DMS 273 (cell line): Measurements from ENCODE around the gene KRABD2.
A peak's percentile ranks its signal among the peaks of the same experiment; 100 is the strongest.
"Not testable (repeated sequence)": the region's sequence is repeated elsewhere in the genome, so short reads cannot be mapped to it uniquely, and the experiment has no call there.

Experiments
- DNase-seq: peaks from one replicate; lab custom pipeline; 2025; ENCODE audit not compliant: unreplicated experiment; lab: John Stamatoyannopoulos, UW

The KRABD2 gene

DNA sequence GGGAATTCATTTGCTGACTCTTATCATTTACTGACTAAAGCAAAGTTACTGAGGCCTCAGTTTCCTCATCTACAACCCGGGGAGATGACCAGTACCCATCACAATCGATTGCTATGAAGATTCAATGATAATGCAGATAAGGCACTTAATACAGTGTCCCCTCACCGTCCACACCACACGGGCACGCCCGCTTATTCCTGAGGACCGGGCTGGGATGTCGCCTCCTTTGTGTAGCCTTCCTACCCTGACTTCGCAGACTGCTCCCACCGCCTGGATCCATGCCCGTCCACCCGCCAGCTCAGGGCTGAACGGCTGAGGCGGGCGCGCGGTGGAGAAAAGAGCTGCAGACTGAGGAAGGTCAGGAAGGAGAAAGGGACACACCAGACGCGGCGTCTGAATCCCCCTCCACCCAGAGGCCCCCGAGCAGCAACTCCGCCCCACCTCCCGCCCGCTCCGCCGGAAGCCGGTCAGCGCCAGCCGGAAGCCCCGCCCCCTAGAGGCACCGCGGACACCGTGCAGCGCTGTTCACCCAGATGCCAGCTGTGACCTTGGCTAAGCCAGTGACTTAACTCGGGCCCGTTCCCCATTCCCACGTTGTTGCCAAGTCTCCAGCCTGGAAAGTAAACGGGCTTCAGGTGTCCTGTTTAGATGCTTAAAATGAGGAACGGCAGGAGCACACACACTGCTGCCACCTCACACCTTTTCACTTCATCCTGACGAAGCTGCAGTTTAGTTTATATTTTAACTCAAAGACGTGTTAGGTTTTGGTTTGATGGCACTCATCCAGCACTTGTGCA, at the start of gene KRABD2:
Gene KRABD2 (minus strand): TSS at position 434 of the 797 bp plus-strand sequence.
- DNase-seq = peak; percentile 97

DNA sequence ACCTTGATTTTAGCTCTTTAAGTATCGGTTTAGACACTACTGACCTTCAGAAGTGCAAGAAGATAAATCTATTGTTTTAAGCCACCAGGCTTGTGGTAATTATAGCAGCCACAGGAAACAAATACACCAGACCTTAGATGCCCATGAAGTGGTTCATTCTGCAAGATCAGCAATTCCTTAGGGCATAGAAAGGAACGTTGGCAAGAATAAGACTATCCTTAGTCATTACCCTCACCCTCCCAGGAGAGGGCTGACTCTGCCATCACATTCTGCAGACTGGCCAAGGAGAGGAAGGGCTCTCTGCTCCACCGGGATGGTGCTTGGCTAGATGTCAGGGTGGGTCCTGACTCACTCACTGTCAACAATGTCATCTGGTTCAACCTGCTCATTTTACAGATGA, 45.1 kb upstream of the KRABD2 start:
- DNase-seq = no peak

DNA sequence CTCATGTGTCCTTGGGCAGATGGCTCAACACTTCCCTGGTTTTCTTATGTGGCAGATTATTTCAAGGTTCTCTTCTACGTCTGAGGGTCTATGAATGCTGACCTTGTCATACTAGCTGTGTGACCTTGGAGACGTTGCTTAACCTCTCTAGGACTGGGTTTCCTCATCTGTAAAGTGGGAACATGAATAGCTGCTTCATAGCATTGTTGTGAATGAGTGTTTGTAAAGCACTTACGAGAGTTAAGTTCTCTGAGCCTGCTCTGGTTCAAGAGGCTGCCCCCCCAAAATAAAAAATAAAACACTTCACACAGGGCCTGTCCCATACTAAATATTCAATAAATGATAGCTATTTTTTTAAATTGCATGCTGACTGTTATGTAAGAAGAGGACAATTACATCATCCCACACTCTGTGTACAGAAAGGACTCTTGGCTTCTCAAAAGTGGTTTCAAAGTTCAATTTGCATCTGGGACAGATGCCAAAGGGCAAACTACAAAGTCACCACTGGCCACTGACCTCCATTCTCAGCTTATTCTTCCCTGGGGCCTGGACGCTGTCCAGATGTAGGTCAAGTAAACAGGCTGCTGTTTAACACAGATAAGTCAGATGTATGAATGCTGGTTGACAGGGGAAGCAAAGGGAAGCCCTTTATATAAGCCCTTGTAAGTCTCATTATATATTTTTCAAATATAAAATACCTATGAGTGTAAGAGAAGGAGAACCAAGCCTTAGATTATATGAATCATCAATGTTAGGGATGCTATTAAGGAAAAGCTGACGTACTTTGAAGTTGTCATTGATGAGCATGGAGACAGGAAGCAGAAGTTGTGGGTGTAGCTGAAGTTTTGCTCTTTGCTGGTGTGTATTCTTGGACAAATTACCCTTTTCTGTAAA, 43.8 kb upstream of the KRABD2 start:
- no peak for DNase-seq

DNA sequence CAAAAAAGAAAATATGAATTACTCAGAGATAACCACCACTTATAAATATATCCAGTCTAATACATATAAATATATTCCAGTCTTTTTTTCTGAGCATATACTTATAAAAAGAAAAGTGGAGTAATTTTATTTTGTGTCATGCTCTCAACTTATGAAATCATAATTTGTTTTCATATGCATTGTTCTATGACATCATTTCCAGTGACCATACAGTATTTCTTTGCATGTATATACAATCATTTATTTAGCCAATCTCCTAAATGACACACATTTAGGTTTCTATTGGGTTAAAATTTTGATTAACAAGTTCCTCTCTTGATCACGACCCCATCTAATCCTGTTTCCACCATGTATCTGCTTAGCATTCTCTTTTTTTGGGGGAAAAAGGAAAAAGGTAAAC, 42.8 kb upstream of the KRABD2 start:
- DNase-seq = no peak

DNA sequence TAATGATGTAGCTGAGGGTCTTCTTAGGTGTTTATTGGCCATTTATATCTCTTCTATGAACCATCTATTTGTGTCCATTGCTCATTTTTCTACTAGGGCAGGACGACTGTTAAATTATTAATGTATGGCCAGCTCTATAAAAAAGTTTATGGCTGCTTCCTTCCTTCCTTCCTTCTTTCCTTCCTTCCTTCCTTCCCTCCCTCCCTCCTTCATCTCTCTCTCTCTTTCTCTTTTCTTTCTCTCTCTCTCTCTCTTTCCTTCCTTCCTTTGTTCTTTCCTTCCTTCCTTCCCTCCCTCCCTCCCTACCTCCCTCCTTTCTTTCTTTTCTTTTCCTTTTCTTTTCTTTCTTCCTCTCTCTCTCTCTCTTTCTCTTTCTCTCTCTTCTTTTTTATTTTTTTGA, 42.0 kb upstream of the KRABD2 start:
- DNase-seq = no peak

DNA sequence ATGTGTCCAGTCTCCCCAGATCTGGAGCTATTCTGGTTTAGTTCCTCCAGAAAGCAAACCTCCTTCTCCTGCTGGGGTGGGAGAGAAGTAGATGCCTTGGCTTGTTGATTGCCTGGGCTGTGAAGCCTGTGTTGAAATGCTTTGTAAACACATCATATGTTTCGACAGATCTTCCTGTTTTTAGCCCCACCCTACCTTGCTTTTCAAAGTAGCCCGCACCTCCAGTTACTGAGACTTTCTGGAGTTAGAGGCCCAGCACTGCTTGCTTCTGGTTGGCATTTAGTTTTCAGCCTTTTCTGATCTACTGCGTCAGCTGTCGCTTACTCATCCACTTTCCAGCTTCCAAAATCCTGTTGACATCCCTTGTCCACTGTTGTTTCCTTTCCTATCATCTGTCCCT, 41.3 kb upstream of the KRABD2 start:
- DNase-seq = no peak

DNA sequence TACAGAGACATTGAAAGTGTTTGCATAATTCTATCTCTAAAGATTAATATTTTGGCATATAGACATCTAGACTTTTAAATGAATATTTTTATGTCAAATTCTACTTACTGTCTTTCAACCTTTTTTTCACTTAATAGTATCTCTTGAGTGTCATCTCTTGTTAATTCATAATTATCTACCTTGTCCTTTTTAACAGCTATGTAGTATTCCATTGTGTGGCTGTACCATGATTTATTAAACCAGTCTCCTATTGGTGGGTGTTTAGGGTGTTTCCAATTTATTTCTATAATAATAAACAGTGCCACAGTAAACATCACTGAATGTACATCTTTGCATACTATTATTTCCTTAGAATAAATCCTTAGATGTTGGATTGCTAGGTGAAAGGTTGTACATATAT, 37.4 kb upstream of the KRABD2 start:
- DNase-seq = no peak

DNA sequence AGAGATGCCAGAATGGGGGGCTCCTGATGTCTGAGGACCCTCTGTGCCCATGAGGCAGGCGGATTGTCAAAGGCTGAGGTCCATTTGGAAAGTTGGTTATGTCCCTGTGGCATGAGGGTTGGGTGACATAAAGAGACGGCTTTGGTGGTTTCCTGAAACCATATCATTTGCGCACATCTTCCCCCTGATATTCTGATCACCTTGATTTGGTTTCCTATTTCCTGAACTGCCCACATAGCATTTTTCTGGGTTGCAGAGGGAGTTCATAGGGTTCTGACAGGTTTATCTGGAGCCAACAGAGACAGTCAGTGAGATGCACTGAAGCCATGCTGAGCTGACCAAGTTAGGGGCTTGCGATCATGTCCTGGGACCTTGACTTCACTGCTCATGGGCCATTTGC, 36.8 kb upstream of the KRABD2 start:
- DNase-seq = no peak

DNA sequence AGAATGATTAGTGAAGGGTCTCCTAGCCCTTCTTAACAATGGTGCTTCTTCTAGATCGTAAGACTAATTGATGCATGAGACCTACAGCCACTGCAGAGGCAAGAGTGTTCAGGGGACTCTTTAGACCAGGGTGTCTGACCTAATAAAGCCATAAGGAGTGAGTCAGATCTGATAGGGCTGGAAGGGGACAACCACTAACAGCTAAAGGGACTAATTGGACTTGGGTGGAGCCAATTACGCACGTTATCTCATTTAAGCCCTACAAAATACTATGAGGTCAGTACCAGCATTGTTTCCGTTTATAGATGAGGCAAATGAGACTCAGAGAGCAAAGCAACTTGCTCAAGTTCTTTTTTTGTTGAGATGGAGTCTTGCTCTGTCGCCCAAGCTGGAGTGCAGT, 35.6 kb upstream of the KRABD2 start:
- no peak for DNase-seq

DNA sequence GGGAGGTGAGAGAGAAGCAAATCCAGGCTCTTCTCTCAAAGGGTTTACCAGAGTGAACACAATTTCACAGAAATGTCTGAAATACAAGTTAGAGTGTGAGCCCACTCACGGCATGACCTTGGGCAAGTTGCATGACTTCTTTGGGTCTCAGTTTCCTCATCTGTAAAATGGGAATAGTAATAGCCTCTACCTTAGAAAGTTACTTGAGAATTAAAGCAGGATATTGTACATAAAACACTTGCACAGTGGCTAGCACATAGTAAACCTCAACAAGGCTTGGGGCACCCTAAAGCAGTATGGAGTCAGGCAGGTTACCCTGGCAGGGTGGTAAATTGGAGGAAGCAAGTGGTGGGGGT, 34.4 kb upstream of the KRABD2 start:
- no peak for DNase-seq

DNA sequence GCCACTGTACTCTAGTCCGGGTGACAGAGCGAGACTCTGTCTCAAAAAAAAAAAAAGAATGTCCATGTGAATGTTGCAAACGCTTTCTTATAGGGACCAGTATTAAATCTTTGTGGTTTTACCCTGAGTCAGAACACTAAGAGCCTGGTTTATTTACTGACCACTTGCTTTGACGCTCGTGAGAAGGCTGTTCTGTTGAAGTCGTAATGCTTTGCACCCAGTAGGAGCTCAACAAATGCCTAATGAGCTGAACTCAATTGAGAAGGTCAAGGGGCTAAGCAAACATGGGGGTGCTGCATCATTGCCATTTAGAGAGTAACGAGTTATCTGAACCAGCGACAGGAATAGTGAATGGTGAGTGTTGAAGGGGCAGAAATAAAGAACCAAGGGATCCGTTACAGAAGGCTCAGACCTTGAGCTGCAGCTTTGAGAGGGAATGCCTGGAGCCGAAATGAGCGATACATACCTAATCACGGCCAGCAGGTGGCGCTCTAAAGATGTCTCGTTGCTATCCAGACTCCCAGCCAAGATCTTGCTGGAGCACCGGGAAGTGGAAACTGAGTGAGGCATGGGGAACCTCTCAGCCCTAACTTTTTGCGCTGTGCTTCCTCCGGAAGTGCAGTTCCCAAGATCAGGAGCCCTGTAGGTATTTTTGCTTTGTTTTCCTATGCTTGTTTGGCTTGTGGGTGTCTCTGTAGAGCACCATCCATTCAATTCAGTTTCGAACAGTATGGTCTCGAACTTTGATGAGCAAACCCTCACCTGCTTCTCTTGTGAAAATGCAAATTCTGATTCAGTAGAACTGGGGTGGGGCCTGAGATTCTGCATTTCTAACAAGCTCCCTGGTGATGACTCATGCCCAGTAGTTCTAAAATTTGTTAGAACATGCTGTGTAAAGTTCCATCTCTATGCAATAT, 33.7 kb upstream of the KRABD2 start:
- DNase-seq = peak; percentile 92

DNA sequence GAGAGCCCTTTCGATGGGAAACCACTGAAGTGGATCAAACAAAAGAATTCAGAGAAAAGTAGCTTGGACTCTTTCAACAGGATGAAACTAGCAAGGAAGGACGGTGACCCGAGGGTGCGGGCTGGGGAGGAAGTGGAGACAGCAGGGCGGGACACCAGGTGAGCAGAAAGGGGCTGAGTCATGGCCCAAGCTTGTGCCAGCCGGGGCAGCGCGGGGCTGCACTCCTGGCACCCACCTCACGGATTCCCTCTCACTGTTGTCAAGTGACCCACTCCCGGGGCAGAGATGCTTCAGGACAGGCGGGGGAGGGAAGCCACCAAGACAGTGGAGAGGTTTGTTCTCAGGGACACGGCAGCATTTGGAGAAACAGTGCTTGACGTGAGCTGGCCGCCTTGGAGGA, 31.9 kb upstream of the KRABD2 start:
- DNase-seq = no peak

DNA sequence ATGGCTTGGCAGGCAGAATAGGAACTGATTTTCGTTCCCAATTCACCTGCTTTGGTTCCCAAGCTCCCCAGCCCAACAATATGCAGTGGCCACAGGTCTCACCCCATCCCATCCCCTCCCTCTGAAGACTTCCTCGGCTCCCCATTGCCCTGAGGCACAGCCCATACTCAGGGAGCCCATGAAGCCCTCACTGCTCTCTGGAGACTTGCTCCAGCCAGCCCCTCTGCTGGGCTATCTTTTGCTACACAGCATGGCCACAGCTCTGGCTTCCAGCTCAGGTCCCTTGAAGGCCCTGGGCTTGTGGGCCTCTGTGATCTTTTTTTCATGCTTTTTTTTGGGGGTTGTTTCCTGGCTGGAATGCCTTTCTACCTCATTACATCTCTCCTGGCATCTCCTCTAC, 29.7 kb upstream of the KRABD2 start:
- DNase-seq = no peak

DNA sequence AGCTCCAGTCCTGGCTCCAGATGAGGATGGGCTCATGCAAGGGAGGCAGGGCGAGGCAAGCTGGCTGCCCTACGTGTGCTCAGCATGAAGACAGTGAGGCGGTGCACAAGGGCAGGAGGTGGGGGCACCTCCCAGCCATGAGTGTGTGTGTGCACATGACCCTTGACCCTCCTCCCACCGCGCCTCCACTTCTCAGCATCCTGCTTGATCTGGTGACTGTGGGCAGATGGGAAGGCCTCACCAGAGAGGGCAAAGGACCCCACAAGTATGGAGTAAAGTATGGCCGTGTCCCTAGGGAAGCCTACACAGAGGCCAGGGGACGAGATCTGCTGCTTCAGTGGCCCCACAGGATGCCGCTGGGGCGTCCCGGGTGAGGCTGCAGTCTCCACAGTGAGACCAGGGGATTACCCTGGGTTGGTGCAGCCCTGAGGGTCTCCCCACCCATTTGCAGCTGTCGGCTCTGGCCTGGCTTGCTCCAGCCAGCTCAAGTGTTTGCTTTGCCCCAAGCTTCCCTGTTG, 29.1 kb upstream of the KRABD2 start:
- no peak for DNase-seq

DNA sequence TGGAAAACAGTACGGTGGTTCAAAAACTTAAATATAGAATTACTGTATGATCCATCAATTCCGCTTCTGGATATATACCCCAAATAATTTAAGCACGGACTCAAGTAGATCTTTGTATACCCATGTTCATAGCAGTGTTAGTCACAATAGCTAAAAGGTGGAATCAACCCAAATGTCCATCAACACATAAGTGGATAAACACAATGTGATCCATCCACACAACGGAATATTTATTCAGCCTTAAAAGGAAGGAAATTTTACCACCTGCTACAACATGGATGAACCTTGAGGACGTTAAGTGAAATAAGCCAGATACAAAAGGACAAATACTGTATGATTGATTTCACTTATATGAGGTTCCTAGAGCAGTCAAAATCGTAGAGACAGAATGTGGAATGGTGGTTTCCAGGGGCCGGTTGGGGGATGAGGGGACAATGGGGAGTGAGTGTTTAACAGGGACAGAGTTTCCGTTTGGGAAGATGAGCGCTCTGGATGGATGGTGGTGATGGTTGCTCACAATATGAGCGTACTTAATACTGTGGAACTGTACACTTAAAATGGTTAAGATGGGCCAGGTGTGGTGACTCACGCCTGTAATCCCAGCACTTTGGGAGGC, 26.5 kb upstream of the KRABD2 start:
- no peak for DNase-seq

DNA sequence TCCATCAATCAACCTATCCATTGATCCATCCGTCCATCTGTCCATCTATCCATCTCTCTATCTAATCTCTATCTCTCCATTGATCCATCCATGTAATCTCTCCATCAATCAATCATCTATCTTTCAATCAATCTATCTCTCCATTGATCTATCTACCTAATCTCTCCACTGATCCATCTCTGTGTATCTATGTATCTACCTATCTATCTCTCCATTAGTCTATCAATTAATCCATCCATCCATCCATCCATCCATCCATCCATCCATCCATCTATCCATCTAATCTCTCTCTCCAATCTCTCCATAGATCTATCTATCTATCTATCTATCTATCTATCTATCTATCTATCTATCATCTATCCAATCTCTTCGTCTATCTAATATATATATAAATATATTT, 24.6 kb upstream of the KRABD2 start:
- no peak for DNase-seq

DNA sequence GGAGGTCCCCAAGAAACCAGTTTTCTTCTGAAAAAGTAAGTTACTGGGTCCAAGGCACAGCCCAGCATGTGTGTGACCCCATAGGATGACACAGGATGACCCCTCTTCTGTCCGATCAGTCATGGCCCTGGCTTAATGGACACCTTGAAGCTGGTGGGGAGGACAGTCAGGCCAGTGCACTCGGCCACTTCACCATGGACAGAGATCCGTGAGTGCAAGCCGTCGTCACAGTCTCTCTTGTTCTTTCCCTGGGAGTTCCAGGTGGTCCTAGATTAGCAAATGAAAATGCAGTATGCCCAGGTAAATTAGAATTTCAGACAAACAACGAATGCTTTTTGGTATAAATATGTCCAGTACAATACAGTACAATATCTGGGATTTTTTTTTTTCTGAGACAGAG, 22.5 kb upstream of the KRABD2 start:
- DNase-seq = no peak

DNA sequence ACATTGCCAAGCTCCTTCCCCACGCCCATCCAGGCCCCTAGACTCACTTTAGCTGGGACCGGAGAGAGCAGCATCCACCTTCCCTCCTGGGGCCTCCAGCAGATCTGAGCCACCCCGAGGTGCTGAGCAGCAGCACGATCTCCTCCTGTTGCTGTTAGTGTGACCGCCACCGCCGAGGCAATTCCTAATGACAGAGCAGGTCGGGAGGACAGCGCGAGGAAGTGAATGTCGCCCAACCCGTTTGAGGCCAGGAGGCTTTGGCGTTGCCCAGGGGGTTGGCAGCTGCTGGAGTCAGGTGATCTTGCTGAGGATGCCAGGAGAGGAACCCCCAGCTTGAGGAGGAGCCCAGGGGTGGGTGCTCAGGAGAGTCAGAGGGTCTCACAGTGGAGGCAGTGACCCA, 21.1 kb upstream of the KRABD2 start, which contains the start of gene RNF222:
Gene RNF222 (minus strand): TSS at position 192 of the 400 bp plus-strand sequence. CDS start 4,366 bp downstream, outside the sequence.
- no peak for DNase-seq

DNA sequence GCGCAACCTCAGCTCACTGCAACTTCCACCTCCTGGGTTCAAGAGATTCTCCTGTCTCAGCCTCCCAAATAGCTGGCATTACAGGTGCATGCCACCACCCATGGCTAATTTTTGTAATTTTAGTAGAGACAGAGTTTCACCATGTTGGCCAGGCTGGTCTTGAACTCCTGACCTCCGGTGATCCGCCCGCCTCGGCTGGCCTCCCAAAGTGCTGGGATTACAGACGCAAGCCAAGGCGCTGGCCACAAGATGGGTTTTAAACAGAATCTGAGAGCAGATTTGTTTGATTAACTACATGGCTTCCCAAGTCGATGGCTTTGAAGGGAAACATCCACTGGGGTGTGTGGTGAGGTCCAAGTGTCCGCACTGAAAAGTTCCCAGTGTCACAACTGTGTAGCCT, 18.0 kb upstream of the KRABD2 start:
- not testable (repeated sequence) for DNase-seq

DNA sequence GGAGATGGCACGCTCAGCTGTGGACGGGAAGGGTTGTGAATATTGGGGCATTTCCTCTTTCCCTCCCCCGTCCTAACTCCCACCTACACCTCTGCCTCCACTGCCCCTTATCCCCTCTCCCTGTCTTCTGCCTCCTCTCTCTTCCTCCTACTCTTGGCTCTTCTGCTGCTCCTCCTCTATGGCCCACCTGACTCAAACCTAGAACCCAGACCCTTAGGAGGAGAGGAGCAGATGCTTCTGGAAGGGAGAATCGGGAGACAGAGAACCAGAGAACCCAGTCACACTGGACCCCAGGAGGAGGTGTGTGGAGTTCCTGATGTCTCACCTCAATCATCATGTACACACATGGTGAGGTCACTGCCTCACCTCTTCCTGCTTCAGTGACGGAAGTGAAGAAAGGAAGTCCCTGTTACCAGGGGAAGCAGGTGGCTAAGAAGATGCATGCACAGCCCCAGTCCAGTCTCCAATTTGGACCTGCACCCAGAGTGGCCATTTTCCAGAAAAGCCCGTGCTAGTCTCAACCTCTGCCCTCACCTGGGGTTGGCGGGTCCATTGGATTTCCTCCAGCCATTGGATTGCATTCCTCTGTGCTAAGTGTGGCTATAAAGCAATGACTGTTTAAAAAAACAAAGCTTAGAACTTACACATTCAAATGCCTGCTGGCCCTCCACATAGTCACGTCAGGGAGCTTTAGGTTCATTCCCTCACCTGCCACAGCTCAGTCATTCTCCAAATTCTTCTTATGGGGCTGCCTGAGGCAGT, 17.1 kb upstream of the KRABD2 start:
- no peak for DNase-seq
